ENCODE measurements around the gene SEPTIN8.

Gene SEPTIN8

GRCh38 chr5:132749506-132749905 lies 27.5 kb downstream of the SEPTIN8 start:
- DNase-seq (ENCODE audit: low spot score), result no peak

GRCh38 chr5:132748522-132749000 lies 28.5 kb downstream of the SEPTIN8 start:
- no peak for DNase-seq (ENCODE audit: low spot score)

GRCh38 chr5:132747616-132748440 lies 29.2 kb downstream of the SEPTIN8 start:
- no peak for DNase-seq (ENCODE audit: low spot score)

- no peak for DNase-seq (ENCODE audit: low spot score)
These were observed 30.0 kb downstream of the SEPTIN8 start, which contains the start of gene CCNI2 for GRCh38 chr5:132746954-132747615. CCNI2 (plus strand) TSS chr5:132747426; CDS start chr5:132747496, 70 bp downstream.

GRCh38 chr5:132746592-132746953 lies 30.5 kb downstream of the SEPTIN8 start:
- no peak for DNase-seq (ENCODE audit: low spot score)

GRCh38 chr5:132744659-132745058 lies 32.4 kb downstream of the SEPTIN8 start:
- DNase-seq (ENCODE audit: low spot score), result no peak

- DNase-seq (ENCODE audit: low spot score), result no peak
These were observed 34.4 kb downstream of the SEPTIN8 start for GRCh38 chr5:132742626-132743025.

GRCh38 chr5:132742158-132742557 lies 34.9 kb downstream of the SEPTIN8 start:
- no peak for DNase-seq (ENCODE audit: low spot score)

- no peak for DNase-seq (ENCODE audit: low spot score)
These were observed 37.8 kb downstream of the SEPTIN8 start for GRCh38 chr5:132739232-132739631.

GRCh38 chr5:132737982-132738681 lies 38.9 kb downstream of the SEPTIN8 start:
- no peak for DNase-seq (ENCODE audit: low spot score)

- peak; percentile 98 for DNase-seq (ENCODE audit: low spot score)
These were observed 39.9 kb downstream of the SEPTIN8 start, which contains the start of gene KIF3A for GRCh38 chr5:132736853-132737833. KIF3A (minus strand) TSS chr5:132737546; CDS start chr5:132737419, 127 bp downstream.

- DNase-seq (ENCODE audit: low spot score), result no peak
These were observed 42.4 kb downstream of the SEPTIN8 start for GRCh38 chr5:132734687-132735086.

GRCh38 chr5:132733499-132734148 lies 43.4 kb downstream of the SEPTIN8 start:
- no peak for DNase-seq (ENCODE audit: low spot score)

- no peak for DNase-seq (ENCODE audit: low spot score)
These were observed 47.1 kb downstream of the SEPTIN8 start for GRCh38 chr5:132729896-132730295.

GRCh38 chr5:132725745-132726144 lies 51.3 kb downstream of the SEPTIN8 start:
- no peak for DNase-seq (ENCODE audit: low spot score)

- no peak for DNase-seq (ENCODE audit: low spot score)
These were observed 58.3 kb downstream of the SEPTIN8 start for GRCh38 chr5:132718544-132719312.

- DNase-seq (ENCODE audit: low spot score), result no peak
These were observed 62.4 kb downstream of the SEPTIN8 start for GRCh38 chr5:132714456-132715307.

- no peak for DNase-seq (ENCODE audit: low spot score)
These were observed 68.4 kb downstream of the SEPTIN8 start for GRCh38 chr5:132708645-132709044.

GRCh38 chr5:132704875-132705274 lies 72.2 kb downstream of the SEPTIN8 start:
- no peak for DNase-seq (ENCODE audit: low spot score)
